GM18909 (cell line): ENCODE data around the gene CALHM4.

Experiments
- ATAC-seq: cut with Tn5 transposase; IDR thresholded peaks from one replicate; pipeline ENCODE4 v1.9.1; 2021; ENCODE audit warnings: mild to moderate bottlenecking; ENCODE audit not compliant: unreplicated experiment, poor library complexity

Gene CALHM4

DNA sequence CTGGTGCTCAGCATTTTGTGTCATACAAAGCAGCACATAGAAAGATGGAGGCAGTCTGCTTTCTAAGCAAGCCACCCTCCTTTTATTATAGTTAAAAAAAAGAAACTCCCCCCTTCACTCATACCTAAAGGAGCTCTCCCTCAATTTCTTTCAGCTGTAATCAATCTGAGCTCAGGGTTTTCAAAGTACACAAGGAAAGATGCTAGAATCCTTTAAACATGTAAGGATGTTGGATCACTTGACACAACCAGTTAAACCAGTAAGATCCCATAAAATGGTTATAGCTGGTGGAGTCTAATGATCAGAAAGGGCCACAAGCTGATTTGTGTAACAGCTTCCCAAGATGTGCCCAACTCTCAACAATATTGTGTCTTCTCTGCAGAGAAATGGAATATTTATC is at the start of gene CALHM4:
Gene CALHM4 (plus strand): TSS at position 301 of the 400 bp plus-strand sequence. CDS start 43 bp downstream, at position 344.
- no peak for ATAC-seq

GRCh38 chr6:116507324-116507723 is 46.2 kb upstream of the CALHM4 start:
- no peak for ATAC-seq

- no peak for ATAC-seq
Observed at GRCh38 chr6:116508527-116508926, 45.0 kb upstream of the CALHM4 start.

GRCh38 chr6:116511424-116512110 is 42.0 kb upstream of the CALHM4 start, which contains the start of gene CALHM5:
TSS of gene CALHM5 (plus strand) at chr6:116511639. CDS start at chr6:116511697, 58 bp downstream.
- no peak for ATAC-seq

GRCh38 chr6:116512111-116512559 is 41.4 kb upstream of the CALHM4 start:
- peak; percentile 93 for ATAC-seq

DNA sequence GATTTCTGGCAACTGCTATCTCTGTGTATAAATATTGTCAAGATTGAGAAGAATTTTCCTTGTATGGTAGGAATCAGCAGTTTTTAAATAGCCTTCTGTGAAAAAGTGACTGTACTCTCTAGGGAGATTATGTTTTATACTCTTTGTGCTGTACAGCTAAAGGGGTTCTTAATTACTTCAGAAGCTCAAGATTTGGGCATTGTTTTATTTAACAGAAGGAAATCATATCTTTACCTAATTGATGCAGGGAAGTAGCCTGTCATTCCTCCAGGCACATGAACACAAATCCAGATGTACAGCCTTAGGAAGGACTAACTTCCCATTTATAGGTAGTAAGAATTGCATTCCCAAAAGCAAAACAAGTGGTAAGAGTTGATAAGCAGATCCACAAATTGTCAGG is 40.8 kb upstream of the CALHM4 start:
- no peak for ATAC-seq

GRCh38 chr6:116513224-116513875 is 40.2 kb upstream of the CALHM4 start:
- no peak for ATAC-seq

GRCh38 chr6:116514111-116514510 is 39.4 kb upstream of the CALHM4 start:
- ATAC-seq: no peak

GRCh38 chr6:116515141-116515540 is 38.4 kb upstream of the CALHM4 start:
- ATAC-seq: no peak

GRCh38 chr6:116518621-116519368 is 34.8 kb upstream of the CALHM4 start:
- ATAC-seq: no peak

GRCh38 chr6:116522896-116523295 is 30.7 kb upstream of the CALHM4 start:
- no peak for ATAC-seq

DNA sequence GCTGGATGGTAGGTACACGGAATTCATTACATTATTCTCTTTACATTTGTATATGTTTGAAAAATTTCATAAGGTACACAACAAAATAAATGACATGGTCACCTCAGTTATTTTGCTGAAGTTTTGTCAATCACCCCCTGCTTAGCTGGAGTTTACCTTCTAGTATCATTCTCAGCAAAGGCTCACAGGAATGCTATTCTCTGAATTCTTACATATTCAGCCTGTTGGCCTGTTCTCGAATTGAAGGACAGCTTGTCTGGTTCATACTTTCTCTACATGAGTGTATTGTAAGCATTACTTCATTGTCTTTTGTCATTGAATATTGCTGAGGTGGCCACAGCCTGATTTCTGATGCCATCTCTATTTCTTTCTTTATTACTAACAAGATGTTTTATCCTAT is 29.3 kb upstream of the CALHM4 start:
- ATAC-seq: no peak

- no peak for ATAC-seq
Observed at GRCh38 chr6:116528133-116528532, 25.4 kb upstream of the CALHM4 start.

GRCh38 chr6:116528780-116529179 is 24.8 kb upstream of the CALHM4 start:
- ATAC-seq: no peak

GRCh38 chr6:116529466-116530290 is 23.9 kb upstream of the CALHM4 start:
- no peak for ATAC-seq

DNA sequence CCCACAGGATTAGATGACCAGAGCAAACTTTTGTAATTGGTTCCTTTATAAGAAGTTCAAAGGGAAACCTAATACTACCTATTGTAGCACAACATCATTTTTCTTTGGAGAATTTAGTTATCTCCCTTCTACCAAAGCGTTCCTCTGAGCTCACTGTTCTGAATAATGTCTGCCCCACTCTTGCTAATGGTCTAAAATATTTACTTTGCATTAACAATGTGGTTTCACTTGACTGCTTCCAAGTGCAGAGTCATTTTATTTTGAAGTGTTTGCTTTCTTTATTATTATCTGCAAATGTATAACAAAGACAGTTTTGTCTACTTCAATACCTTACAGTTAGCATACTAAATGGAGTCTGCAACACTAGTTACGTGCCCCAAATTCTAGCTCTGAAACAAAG is 23.1 kb upstream of the CALHM4 start:
- no peak for ATAC-seq

DNA sequence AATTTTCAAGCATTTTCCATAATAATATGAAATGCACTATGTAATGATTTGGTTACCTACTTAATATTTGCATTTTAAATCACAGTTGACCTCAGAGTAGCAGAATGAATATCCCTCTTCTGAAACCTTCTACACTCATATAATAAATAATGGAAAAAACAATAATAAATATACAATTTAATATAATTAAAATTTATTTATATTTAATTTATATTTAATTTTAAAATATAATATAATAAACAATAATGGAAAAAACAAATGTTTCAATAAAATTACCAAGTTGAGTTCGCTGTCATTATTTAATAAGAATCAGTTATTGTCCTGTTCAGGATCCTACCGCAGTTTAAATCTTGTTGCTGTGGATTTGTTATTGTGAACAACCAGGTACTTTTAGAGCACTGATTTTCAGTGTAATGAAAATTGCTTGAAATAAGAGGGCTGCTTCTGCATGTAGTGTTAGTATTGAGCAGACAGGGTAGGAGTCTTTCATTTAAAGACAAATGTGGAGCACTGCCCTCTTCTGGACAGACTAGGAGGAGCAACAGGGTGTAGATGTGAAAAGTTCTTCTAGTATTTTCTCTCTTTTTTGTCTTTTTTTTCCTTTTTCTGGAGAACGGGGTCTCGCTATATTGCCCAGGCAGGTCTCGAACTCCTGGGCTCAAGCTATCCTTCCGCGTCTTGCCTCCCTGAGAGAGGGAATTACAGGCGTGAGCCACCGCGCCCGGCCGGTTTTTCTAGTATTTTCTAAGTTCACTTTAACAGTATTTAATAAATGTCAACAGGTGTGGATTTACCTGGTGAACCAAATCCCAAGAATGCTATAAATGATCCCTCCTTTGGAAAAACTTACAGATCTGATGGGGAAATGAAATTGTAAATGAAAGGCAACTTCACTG is 21.6 kb upstream of the CALHM4 start:
- peak; percentile 80 for ATAC-seq

GRCh38 chr6:116533233-116533957 is 20.2 kb upstream of the CALHM4 start:
- ATAC-seq: no peak

DNA sequence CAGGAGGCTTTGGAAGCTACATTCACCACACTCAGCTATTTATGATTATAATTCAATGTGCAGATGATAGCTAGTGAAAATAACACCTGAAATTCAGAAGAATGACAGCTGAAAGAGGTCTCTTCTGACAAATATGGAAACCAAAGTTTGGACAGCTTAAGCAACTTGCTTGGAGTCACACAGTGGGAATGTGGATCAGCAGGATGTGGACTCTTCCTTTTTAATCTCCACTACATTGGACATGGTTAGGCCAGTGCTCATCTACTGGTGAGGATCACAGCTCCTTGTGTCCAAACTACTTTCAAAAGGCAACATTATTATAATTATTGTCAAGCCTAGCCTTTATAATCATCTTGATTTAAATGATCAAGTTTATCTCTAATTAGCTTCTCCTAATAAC is 18.4 kb upstream of the CALHM4 start:
- ATAC-seq: no peak
